HG03565 (cell line): ENCODE measurements around the gene SC5D.

ENCODE experiments used
- ATAC-seq: cut with Tn5 transposase; IDR thresholded peaks from one replicate; pipeline ENCODE4 v1.9.1; 2021; ENCODE audit warnings: mild to moderate bottlenecking, moderate library complexity; ENCODE audit not compliant: unreplicated experiment

SC5D gene

GRCh38 chr11:121352251-121352891, 59.8 kb downstream of the SC5D start:
- ATAC-seq, result no peak

GRCh38 chr11:121354192-121354591, 61.6 kb downstream of the SC5D start:
- ATAC-seq, result no peak

- no peak for ATAC-seq
These were observed 63.8 kb downstream of the SC5D start for GRCh38 chr11:121356357-121356756.
